GM19193 (cell line): ENCODE measurements around the gene NDOR1.
A peak's percentile ranks its signal among the peaks of the same experiment; 100 is the strongest.

Experiments used
- POLR2A ChIP-seq: IDR thresholded peaks from 4 replicates; pipeline ENCODE4 v1.6.1; 2011; ENCODE audit not compliant: insufficient read depth, insufficient read length; ENCODE audit errors: extremely low read depth

NDOR1 gene

GRCh38 chr9:137253717-137254623 lies 48.5 kb downstream of the NDOR1 start:
- TF ChIP-seq POLR2A, result no peak

GRCh38 chr9:137254624-137255447 lies 49.3 kb downstream of the NDOR1 start, which contains the start of gene NELFB:
NELFB (plus strand) TSS chr9:137255327.
- TF ChIP-seq POLR2A, result peak; percentile 72

- no peak for TF ChIP-seq POLR2A
Observed at GRCh38 chr9:137255448-137256114, 50.1 kb downstream of the NDOR1 start.

GRCh38 chr9:137256362-137256761 lies 50.9 kb downstream of the NDOR1 start:
- TF ChIP-seq POLR2A, result no peak

GRCh38 chr9:137256856-137257255 lies 51.4 kb downstream of the NDOR1 start:
- TF ChIP-seq POLR2A, result no peak

- TF ChIP-seq POLR2A, result no peak
Observed at GRCh38 chr9:137262909-137263285, 57.4 kb downstream of the NDOR1 start.

- TF ChIP-seq POLR2A, result no peak
Observed at GRCh38 chr9:137263506-137263905, 58.0 kb downstream of the NDOR1 start.

GRCh38 chr9:137264067-137264466 lies 58.6 kb downstream of the NDOR1 start:
- TF ChIP-seq POLR2A, result no peak

GRCh38 chr9:137265496-137266161 lies 60.1 kb downstream of the NDOR1 start:
- no peak for TF ChIP-seq POLR2A

- TF ChIP-seq POLR2A, result no peak
Observed at GRCh38 chr9:137266162-137266527, 60.6 kb downstream of the NDOR1 start.
